ENCODE data around the gene TRAPPC2L.
"Not testable (repeated sequence)": the region's sequence is repeated elsewhere in the genome, so short reads cannot be mapped to it uniquely, and the experiment has no call there.

The TRAPPC2L gene

DNA sequence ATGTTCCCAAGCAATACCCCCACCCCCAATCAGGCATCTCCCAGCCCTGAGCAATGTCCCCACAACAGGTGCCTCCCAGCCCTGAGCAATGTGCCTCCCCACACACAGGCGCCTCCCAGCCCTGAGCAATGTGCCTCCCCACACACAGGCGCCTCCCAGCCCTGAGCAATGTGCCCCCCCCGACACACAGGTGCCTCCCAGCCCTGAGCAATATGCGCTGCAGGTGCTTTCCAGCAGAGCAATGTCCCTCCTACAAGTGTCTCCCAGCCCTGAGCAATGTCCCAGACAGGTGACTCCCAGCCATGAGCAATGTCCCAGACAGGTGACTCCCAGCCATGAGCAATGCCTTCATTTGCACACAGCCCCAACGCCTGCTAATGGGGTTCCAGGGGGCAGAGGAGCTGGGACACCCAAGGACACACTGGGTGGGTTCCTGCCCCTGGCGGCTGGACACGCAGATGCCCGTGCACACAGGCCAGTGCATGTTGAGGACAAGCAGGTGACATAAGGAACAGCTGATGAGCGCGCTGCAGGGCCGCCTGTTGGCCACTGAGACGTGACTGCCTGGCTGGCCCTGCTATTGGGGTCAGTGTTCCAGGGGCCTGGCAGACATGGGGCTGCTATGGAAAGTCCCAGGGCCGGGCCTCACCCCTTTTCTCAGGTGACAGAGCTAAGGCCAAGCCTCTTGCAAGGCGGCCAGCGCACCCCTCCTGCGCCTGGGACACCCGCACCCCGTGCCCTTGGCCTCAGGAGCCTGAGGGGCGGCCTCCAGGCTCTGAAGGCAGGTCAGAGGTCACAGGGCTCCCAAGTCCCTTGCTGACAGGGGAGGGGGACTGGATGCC, 36.4 kb downstream of the TRAPPC2L start:
- no peak for DNase-seq

DNA sequence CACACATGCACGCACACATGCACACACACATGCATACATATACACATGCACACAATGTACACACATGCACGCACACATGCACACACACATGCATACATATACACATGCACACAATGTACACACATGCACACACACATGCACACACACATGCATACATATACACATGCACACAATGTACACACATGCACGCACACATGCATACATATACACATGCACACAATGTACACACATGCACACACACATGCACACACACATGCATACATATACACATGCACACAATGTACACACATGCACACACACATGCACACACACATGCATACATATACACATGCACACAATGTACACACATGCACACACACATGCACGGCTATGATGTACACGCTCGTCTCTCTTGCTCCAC, 37.3 kb downstream of the TRAPPC2L start:
- not testable (repeated sequence) for DNase-seq

DNA sequence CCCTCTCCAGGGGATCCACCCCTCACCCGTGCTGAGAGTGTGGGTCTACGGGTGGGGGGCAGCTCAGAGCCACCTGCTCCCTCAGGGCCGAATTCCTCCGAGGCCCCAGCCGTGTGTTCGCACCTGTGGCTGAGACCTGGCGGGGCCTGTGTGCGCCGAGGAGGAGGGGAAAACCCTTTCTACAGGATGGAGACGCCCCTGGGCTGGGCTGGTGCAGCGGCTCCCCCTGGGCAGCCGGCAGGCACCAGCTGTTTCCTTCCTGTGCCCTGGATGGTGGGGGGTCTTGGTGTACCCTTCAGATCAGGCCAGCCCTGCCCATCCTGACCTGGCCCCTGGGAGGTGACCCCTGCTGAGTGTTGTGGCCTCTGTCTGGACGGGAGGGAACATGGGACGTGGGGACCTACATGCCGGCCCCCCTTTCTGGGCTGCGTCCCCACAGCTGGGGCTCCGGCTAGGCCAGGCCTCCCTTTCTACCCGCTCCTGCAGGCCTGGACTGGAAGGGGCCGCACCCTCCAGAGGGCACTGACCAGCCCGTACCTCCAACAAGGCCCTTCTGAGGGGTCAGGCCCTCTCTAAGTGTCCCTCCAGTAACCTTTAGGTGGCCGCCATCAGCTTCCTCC, 37.9 kb downstream of the TRAPPC2L start:
- no peak for DNase-seq

DNA sequence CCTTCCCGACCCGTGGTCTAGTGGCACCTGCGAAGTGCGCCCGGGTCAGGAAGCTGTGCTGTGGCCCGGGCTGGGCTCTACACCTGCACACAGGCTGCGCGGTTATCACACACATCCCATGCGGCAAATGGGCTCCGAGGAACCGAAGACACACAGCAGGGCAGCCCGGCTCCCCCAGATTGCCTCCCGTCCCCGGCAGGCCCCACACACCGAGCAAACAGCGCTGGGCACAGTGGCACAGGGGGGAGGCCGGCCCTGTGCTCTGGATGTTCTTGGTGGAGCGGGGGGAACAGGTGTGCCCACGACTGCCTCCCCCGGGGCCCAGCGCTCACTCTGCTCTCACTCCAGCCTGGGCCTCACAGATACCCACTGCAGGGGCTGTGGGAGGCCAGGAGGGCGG, 38.4 kb downstream of the TRAPPC2L start:
- DNase-seq: no peak

DNA sequence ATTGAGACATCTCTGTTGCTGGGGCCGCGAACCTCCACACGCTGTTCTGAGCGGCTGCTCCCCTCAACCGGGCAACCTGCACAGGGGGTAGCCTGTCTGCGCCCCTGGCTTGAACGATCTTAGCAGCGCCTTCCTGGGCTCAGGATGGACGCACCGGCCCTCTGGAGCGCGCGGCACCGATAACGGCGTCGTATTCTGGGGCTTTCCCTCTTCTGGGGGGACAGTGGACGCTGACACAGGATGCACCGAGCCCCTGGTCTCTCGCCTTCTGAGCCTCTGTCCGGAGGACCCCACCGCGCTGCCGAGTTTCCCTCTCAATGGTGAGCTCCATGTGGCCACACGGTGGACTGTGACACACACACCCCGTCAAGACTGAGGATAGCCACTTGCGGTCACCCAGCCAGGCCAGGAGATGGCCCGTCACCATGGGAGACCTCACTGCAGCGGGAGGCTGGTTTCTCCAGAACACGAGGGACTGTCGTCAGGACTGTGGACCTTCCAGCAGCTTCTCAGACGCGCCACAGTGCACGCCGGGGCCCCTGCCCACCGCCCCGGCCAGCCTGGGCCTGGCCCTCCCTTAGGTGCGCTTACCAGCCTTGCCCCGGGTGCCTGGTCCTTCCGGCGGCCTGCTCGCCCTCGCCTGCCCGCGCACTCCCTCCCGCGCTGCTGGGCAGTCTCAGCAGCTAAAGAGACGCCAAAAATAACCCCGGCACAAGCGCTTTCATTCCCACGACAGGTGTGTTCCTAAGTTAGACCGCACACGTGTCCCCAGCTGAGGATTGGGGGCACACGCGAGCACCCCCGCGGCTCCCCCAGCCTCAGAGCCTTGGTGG, 39.5 kb downstream of the TRAPPC2L start:
- no peak for DNase-seq

DNA sequence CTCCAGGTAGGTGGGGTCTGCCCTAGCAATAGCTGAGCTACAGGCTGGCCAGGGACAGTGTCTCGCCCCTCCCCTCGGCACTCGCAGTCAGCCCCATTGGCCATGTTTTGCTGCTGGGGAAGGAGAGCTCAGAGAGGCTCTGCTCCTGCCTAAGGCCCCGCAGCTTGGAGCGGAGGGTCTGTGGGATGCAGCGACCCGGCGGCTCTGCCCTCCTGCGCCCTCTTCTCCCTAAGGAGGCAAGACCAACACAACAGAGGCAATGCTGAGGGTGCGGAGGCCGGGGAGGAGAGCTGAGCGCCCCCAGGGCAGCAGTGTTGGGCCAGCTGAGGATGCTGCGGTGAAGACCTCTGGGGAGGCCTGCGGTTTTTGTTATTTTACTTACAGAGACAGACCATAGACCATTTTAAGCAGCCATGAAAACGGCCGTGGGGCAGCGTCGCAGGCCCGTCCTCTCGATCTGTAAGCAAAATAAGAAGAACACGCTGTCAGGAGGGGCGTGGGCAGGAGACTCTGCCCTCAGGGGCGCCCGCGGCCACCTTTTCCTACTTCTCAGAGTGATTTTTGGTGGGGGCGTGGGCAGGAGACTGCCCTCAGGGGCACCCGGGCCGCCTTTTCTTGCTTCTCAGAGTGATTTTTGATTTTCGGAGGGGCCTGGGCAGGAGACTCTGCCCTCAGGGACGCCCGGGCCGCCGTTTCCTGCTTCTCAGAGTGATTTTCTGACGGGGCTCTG, 40.9 kb downstream of the TRAPPC2L start:
- no peak for DNase-seq

DNA sequence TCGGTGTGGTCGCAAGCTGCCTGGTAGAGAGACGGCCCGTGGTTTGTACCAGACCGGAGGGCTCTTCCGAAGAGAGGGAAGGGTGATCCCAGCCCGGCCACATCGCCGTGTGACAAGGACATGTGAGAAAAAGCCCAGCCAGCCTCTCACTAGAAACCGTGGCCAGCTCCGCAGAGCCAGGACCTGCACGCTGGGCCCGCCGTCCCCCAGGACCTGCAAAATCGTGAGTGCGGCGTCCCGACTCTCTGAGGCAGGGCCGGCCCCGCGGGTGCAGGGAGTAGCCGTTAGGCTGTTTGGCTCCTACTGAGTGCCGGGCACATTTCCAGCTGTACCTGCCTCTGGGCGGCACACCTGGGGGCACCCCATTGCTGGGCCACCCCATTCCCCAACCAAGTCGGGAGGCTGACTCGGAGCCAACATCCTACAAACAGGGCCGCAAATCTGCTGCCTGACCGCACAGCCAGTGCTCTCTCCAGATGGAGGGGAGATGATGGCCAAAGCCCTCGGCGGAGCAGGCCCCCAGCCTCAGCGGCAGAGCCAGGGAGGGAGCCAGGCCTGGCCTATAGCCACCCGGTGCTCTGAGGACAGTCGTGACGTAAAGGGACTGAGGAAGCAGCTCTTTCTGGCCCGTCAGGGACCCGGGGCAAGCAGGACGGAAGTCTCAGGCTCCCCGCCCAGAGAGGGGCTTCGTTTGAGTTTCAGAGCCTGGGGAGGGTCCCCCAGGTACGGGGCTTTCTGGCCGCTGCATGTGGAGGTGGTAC, 43.2 kb downstream of the TRAPPC2L start:
- DNase-seq: no peak

DNA sequence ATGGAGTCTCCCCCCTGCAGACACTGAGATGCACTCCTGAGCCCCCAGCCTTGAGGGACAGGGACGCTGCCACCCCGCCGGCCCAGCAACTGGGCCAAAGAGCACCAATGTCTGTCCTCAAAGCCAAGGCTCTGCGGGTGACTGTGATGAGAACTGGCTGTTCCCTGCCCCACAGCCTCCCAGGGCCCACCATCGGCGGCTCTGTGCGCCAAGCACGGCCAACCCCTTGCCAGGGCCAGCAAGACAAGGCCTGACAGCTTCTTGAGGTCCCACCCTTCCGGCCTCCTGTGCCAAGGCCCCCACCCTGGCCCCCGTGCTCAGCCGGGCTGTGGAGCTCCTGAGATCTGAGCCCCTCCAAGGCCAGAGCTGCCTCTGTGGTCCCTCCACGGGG, 43.7 kb downstream of the TRAPPC2L start:
- DNase-seq: no peak

DNA sequence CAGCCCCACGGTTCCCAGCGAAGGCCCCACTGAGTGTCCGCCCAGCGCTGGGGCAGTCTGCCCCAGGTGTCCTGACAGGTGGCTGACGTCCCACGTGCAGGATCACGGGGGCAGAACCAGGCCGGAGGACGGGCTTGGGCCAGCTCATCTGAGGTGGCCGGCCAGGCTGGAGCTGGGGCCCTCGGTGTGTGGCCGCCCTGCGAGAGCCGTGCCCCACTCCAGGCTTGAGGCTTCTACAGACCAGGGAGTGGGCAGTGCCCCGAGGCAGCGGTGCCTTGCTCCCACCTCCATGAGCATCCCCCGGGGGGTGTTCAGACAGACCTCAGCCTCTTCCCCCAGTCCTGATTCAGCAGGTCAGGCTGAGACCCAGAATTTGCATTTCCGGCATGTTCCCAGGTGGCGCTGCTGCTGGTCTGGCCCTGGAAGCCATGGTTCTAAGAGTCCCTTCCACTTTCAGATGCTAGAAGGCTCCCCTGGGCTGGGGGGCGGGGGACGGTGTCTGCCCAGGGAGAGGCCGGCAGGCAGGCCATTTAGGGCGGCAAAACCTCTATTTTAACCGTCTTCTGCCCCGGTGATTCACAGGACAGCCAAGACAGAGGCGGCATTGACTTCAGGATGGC, 44.9 kb downstream of the TRAPPC2L start:
- DNase-seq: no peak

DNA sequence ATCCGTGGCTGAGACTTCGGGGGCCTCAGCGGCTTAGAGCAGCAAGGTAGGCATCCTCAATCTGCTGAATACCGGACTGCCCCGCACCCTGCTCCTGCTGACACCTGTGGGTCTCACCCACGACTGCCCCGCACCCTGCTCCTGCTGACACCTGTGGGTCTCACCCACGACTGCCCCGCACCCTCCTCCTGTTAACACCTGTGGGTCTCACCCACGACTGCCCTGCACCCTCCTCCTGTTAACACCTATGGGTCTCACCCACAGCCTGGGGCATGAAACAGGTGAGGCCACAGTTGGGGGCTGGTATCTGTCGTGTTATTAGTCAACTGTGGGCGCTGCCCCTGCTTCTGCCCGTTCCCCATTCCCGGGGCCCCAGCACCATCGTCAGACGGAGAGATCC, 45.8 kb downstream of the TRAPPC2L start:
- DNase-seq: no peak

DNA sequence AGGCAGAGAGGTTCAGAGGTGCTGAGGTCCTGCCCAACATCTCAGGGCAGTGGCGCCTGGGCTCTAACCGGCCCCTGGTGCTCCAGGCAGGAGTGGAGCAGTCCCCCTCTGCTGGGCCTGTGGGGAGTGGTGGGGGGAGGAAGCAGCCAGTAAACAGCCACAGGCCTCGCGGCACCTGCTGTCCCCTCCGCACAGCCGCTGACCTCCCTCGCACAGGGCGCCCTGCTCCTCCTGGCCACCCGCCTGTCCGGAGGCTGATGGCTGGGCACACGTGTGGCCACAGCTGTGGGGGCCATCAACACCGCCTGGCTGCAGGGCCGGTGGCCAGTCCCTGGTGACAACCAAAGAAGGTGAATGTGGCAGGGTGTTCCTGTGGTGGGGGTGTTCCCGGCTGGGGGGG, 46.3 kb downstream of the TRAPPC2L start:
- no peak for DNase-seq

DNA sequence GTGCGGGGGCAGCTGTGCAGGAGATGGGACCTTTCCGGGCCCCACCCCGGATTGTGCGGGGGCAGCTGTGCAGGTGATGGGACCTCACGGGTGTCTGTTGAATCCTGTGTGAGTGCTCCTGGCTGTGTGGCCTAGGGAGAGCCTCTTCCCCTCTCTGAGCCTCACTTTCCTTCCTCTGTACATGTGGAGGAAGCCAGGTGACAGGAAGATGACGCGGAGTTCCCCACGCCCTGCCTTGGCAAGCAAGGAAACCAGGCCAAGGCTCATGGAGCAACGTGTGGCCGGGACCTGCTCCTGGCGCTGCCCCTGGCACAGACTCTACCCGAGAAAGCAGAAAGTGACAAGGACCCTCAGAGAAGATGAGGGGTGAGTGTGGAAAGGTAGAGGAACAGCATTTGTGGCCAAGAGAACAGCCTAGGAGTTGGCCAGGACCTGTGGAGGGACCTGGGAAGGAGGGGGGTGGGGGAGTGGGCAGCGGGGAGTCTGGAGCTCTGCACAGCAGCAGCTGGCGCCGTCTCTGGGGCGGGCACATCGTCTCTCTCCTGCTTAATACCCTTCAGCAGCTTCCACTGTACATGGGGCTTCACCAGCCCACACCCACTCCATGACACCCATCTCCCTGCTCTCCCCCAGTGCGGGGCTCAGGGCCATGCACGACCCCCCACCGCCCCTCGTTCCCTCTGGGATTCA, 47.9 kb downstream of the TRAPPC2L start:
- DNase-seq: no peak

DNA sequence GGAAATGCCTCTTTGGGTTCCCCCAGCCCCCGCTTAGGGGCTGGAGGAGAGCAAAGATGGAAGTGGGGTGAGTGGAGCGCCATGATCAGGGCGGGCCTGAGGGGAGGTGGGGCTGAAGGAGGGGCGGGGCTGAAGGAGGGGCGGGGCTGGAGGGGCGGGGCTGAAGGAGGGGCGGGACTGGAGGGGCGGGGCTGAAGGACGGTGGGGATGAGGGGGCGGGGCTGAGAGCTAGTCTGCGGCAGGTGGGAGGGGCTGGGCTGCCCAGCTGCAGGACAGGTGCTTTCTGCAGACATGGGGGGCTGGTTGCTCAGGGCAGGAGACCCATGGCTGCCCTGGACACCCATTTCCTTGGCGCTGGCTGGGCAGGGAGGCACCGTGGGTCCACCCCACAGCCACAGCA, 48.6 kb downstream of the TRAPPC2L start:
- no peak for DNase-seq

DNA sequence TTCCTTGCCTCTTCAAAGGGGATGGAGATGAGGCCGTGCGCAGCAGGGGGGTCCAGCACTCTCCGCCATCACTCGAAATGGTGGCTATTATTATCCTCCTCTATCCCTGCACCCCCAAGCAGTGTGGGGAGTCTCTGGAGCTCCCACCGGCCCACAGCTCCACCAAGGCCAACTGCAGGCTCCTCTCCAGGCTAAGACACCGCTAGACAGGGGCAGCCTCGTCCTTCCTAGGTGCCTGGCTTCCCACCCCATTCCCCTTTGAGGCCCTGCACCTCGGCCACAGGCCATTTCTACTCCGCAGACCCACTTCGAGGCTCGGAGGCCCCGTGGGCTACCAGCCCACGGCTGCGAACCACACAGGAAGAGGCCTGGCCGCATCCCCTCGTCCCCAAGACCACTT, 49.1 kb downstream of the TRAPPC2L start:
- DNase-seq: no peak

DNA sequence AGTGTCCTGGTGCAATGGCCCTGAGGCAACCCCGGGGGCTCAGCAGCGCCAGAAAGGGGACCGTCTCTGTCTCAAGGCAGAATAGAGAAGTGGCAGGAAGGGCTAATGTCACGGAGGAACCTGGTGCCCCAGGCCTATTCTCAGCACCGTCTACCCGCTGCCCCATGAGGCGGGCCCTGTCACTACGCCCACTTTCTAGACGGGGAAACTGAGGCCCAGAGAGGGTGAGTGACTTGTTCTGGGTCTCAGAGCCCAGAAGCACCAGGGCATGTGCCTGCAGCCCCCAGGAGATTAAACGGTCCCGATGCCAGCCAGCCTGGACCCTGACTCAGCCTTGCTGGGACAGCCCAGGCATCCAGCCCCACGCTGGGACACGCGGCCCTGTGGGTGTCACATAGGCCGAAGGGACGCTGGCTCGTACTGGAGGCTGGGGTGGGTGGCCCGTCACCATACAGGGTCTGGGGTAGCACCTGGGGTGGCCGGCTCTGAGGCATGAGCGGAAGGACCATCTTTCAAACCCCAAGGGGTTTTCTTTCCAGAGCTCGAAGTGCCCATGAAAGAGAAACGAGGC, 49.7 kb downstream of the TRAPPC2L start:
- DNase-seq: no peak

DNA sequence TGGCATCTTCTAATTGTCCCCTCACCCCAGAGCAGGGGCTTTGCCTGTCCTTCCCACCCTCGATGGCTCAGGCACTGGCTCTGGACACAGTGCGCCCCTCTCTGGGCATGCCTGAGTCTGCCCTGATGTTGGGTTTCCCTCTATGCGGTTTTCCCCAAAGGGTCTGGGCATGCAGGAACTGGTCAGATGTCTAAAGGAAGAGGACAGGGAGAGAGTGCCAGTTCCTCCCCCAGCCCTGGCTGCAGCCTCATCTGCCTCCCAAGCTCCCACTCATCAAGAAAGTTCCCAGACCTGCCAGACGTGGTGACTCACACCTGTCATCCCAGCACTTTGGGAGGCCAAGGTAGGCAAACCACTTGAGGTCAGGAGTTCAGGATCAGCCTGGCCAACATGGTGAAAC, 50.8 kb downstream of the TRAPPC2L start:
- no peak for DNase-seq

DNA sequence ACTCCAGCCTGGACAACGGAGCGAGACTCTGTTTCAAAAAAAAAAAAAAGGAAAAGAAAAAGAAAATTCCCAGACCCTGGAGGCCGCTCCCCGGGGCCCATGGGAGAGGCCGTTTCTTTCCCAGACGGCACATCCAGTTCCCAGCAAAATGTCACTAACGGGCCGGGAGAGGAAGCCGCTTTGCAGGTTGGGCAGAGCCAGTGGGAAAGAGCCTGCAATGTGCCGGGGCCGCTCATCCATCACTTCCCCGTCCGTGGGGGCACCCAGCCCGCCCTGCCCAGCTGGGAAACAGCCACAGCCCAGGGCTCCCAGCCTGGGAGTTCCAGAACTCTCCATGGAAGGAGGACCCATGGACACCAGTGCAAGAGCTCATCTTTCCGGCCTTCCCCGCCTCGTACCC, 51.4 kb downstream of the TRAPPC2L start:
- DNase-seq: no peak

DNA sequence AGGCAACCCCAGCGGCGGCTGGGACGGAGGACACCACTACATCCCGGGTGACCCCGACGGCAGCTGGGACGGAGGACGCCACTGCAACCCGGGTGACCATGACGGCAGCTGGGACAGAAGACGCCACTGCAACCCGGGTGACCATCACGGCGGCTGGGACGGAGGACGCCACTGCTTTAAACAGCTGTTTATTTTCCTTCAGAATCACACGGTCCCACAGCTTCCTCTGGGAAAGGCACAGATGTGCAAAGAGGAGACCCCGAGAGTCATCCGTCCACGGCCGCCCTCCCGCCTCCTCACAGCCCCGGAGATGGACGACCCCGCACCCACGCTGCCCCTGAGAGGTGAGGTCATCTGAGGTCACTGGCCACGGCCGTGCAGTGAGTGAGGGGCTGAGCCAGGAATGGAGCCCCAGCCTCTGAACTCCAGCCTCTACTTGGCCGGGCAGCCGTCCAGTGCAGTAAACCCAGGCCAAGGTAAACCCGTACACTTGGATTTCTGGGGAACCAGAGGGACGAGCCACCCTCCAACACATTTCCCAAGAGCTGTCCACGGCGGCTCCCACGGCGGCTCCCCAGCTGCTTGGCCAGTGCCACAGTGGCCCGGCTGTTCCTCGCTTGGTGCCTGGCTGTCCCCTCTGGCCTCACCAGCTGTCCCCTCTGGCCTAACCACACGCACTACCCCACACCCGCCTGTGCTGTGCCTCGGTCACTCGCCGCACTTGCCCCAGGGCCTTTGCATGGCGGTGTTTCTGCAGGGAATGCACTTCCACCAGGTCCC, 52.7 kb downstream of the TRAPPC2L start:
- no peak for DNase-seq

DNA sequence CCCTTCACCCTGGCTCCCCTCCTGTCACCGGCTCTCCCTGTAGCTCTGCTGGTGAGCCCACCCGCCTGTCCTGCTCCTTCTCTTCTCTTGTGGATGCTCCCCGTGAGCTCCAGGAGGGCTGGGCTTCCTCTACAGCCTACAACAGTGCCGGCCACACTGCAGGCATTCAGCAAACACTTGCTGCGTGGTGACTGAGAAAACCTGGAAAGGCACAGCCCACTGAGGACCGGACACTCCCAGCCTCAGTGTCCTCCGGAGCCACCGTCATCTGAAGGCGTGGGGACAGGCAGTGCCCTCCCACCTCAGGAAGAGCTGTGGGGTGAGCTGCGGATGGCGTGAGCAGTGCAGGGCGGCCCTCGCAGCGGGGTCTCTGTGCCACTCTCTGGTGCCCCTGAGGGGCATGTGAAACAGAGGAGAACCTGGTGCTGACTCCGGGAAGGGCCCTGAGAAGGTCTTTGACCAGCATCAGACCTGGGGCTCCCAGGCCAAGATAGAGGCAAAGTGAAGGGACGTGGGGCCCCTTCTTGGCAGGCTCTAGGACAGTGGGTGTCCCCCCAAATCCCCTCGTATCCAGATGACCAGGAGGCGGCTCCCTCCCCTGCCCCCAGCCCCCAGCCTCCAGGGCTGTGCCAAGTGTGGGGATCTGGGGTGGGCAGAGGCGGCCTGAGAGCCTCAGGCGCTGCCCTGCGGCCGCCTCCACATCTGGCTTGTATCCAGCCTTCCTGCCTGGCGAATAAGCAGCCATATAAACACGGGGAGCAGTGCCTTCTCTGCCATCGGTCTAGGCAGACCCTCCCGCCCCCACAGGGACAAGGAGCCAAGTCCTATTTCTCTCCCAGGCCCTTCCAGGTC, 53.6 kb downstream of the TRAPPC2L start:
- DNase-seq: no peak
